ENCODE data around the gene SERINC4.
"Not testable (repeated sequence)": the region's sequence is repeated elsewhere in the genome, so short reads cannot be mapped to it uniquely, and the experiment has no call there.

SERINC4 gene

DNA sequence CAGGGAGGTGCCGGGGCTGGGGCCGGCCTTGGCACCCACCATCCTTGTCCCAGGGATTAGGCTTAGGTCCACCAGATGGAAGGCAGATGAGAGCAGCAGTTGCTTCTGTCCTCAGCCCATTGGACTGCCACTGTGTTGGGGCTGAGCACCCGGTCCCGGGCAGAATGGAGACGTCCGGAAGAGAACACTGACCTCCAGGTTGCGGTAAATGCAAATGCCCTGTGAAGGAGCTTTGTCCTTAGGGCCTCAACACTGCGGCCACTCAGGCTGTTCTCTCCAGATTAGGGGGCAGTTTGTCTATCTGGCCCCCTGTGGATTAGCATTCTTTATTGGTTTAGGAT, at the start of gene SERINC4:
Gene SERINC4 (minus strand): TSS at position 276 of the 341 bp plus-strand sequence. CDS start 234 bp downstream, at position 42.
- no peak for FAIRE-seq

DNA sequence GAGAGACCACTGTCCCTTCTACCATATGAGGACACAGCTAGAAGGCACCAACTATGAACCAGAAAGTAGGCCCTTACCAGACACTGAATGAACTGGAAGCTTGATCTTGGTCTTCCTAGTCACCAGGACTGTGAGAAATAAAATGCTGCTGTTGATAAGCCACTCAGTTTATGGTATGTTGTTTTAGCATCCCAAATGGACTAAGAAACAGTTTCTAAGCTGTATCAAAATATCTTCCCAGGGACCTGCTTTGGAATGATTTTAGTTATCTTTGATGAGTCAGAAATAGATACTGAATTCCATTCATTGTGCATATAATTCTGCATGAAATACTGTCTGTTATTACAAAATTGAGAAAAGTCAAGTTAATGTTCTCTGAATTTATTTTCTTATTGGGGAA, 45.4 kb upstream of the SERINC4 start:
- FAIRE-seq = no peak

GRCh38 chr15:43832485-43832884, 32.5 kb upstream of the SERINC4 start:
- not testable (repeated sequence) for FAIRE-seq

- not testable (repeated sequence) for FAIRE-seq
Measured at GRCh38 chr15:43831519-43832052, 31.6 kb upstream of the SERINC4 start.

DNA sequence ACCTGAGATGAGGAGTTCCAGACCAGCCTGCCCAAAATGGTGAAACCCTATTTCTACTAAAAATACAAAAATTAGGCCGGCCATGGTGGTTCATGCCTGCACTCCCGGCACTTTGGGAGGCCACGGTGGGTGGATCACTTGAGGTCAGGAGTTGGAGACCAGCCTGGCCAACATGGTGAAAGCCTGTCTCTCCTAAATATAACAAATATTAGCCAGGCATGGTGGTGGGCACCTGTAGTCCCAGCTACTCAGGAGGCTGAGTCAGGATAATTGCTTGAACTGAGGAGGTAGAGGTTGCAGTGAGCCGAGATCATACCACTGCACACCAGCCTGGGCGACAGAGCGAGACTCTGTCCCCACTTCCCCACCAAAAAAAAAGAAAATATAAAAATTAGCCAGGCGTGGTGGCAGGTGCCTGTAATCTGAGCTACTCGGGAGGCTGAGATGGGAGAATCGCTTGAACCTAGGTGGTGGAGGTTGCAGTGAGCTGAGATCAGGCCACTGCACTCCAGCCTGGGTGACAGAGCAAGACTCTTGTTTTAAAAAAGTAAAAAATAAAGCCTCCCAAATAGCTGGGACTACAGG, 30.8 kb upstream of the SERINC4 start:
- FAIRE-seq = not testable (repeated sequence)

DNA sequence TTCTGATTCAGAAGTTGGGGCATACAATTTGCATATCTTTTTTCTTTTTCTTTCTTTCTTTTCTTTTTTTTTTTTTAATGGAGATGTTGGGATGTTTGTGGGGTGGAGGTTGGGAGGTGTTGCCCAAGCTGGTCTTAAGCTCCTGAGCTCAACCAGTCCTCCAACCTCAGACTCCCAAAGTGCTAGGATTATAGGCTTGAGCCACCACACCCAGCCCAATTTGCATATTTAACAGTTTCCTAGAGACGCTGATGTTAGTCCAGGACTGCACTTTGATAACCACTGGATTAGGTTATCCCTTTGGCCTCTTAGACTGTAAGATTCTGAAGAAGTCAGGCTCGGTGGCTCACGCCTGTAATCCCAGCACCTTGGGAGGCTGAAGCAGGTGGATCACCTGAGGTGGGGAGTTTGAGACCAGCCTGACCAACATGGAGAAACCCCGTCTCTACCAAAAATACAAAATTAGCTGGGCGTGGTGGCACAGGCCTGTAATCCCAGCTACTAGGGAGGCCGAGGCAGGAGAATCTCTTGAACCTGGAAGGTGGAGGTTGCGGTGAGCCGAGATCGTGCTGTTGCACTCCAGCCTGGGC, 30.0 kb upstream of the SERINC4 start:
- FAIRE-seq = not testable (repeated sequence)

- no peak for FAIRE-seq
Measured at GRCh38 chr15:43828061-43828657, 28.1 kb upstream of the SERINC4 start.

DNA sequence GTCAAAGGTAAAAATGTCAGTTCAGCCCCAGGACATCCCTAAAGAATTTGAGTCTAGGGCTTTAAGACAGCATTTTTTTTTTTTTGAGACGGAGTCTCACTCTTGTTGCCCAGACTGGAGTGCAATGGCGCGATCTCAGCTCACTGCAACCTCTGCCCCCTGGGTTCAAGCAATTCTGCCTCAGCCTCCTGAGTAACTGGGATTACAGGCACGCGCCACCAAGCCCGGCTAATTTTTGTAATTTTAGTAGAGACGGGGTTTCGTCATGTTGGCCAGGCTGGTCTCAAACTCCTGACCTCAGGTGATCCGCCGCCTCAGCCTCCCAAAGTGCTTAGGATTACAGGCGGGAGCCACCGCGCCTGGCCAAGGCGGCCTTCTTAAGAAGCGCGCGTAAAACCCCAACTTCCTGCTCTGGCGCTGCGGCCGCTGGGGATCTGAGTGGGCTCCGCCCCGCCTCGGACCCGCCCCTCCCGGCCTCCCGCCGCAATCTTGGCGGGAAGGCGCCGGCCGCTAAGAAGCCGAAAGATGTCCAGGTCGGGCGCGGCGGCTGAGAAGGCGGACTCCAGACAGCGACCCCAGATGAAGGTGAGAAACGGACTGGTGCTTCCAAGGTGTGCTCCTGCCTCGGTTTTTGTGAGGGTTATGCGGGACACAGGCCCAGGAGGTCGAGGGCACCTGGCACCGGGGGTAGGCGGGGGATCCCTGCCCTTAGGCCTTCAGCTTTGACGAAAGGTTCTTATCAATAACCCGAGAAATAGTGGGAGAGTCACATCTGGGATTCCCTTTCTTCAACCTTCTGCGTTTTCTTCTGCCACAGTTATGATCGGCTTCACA, 26.7 kb upstream of the SERINC4 start, which contains the start of gene WDR76:
Gene WDR76 (plus strand): TSS at position 495 of the 834 bp plus-strand sequence. CDS start 31 bp downstream, at position 526.
- no peak for FAIRE-seq

DNA sequence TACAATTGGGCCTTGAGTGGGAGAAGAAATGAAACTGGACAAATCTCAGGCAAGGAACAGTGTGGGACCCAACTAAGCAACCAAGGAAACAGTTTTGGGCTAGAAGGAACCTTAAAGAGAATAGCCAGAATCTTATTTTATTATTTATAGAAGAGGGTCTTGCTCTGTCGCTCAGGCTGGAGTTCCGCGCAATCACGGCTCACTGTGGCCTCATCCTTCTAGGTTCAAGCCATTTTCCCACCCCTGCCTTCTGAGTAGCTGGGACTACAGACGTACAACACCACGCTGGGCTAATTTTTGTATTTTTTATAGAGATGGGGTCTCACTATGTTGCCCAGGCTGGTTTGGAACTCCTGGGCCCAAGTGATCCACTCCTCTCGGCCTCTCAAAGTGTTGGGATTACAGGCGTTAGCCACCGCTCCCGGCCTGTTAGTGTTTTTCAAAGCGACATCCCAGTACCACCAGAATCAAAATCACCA, 26.0 kb upstream of the SERINC4 start:
- no peak for FAIRE-seq

DNA sequence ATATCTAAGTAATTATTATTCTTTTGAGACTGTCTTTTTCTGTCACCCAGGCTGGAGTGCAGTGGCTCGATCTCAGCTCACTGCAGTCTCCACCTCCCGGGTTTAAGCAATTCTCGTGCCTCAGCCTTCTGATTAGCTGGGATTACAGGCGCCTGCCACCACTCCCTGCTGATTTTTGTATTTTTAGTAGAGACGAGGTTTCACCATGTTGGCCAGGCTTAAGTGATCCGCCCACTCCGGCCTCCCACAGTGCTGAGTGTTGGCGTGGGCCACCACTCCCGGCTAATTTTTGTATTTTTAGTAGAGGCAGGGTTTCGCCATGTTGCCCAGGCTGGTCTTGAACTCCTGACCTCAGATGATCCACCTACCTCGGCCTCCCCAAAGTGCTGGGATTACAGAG, 25.3 kb upstream of the SERINC4 start:
- FAIRE-seq = not testable (repeated sequence)

DNA sequence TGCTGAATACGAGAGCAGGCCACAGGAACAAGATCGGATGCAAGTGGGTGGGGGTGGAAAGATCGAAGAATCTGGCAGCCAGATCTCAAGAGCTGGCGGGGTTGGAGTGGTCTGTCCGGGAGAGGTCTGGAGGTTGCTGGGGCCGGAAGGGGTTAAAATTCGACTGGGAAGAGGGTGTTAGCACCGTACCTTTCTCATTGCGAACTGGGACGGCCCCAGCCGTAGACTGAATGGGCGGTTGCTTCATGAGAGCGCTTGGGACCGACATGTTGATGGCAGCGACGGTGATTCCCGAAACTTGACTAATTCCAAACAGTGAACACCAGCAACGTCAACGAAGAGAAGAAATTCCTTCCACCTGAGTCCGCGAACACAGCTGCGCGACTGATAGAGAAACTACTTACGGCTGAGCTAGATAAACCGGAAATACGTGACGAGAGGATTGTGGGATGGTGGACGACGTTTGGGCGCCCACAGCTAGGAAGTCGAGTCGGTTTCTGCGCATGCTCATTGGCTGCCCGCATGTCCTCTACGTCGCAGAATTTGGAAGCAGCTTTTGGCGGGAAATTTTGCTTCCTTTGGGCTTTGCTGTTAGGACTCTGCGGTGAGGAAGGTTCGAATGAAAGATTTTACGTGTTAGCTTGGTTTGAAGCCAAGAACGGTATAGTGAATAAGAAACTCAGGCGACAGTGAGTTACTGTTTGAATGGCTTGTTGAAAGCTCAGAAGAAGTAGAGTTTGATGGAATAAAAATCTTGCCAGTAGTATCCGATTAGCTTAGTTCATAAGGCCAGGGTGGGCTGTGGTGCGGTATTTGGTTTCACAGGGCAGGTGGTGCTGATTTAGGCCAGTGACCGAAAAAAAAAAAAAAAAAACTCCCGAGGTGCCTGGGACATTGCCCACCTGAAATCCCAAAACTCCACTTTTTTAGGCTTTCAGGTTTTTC, 24.6 kb upstream of the SERINC4 start, which contains the start of gene MFAP1:
Gene MFAP1 (minus strand): TSS at position 389 of the 945 bp plus-strand sequence. CDS start 121 bp downstream, at position 268.
- peak; percentile 84 for FAIRE-seq

DNA sequence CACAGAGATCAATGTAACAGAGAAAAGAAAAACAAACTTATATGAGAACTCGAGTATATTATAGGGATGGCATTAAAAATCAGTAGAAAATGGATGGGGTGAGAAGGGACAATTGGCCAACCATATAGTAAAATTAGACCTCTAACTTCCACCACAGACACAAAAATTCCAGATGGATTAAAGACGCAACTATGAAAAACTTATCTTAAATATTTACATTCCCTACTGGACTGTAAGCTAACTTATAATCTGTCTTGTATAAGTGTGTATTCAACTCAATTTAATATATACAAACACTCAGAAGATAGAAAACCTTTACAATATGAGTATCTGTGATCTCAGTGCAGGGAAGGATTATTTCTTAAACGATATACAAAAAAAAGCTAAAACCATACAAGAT, 21.5 kb upstream of the SERINC4 start:
- no peak for FAIRE-seq

DNA sequence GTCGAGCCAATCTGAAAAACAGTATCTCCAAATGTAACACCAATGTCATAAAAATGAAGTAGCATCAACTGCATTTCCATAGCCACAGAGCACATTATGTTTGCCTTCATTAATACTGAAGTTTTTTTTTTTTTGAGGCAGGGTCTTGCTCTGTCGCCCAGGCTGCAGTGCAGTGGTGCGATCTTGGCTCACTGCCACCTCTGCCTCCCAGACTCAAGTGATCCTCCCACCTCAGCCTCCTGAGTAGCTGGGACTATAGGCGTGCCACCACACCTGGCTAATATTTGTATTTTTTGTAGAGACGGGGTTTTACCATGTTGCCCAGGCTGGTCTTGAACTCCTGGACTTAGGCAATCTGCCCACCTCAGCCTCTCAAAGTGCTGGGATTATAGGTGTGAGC, 15.0 kb upstream of the SERINC4 start:
- not testable (repeated sequence) for FAIRE-seq

DNA sequence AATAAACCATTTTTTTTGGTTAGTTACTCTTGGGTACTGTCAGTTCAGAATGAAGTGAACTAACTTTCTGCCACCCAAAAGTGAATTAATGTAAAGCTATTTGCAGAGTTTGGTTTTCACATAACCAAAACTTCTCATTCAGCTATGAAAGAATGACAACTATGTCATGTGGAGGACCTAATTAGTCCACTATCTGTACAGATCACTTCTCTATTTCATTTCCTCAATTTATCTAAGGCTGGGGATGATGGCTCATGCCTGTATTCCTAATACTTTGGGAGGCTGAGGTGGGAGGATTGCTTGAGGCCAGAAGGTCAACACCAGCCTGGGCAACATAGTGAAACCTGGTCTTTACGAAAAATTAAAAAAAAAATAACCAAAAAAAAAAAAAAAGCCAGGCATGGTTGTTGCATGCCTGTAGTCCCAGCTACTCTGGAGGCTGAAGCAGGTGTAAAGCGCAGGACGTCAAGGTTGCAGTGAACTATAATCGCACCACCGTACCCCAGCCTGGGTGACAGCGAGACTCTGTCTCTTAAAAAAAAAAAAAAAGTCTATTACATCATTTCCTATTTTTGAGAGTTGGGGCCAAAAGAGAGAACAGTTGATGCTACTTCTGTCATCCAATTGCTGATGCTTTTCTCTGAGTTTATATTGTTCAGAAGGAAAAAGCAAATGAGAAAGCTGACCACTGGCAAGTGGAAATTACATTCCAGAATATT, 9.1 kb upstream of the SERINC4 start:
- FAIRE-seq = no peak

GRCh38 chr15:43808435-43808950, 8.5 kb upstream of the SERINC4 start:
- FAIRE-seq = no peak

- FAIRE-seq = not testable (repeated sequence)
Measured at GRCh38 chr15:43802676-43803075, 2.7 kb upstream of the SERINC4 start.

DNA sequence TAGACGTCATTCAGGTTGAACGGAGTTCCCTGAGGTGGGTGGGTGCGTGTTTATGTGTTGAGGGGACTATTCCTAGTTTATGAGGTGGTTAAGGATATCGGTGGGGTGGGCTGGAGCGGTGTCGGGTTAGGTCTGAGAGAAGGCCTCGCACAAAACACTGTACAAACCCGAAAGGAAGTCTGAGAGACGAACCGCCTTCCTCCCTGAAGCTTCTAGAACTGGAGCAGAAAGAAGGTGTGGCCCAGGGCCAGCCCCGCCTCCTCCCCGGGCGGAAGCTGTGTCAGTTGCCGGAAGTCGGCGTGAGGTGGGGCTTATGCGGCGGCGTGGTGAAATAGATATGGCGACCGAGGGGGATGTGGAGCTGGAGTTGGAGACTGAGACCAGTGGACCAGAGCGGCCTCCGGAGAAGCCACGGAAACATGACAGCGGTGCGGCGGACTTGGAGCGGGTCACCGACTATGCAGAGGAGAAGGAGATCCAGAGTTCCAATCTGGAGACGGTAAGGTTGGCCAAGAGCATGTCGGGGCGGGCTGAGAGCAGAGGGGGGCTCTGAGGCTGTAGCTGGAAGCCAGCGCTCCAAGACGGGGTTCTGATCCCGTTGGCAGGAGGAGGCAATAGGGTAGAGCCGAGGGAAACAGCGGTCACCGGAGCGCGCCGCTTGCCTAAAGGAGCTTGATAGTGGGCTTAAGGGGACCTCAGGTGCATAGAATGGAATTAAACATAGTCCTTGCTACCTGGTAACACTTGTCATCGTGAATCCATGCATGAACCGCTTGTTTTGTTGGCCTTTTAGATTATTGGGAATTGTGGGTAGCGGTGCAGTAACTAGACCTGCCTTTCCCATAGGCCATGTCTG, 494 bp upstream of the SERINC4 start, which contains the start of gene HYPK:
Gene HYPK (plus strand): TSS at position 314 of the 856 bp plus-strand sequence. CDS start 24 bp downstream, at position 338.
- FAIRE-seq = peak; percentile 82

- no peak for FAIRE-seq
Measured at GRCh38 chr15:43799209-43799944, 643 bp downstream of the SERINC4 start.

GRCh38 chr15:43796566-43796965, 3.5 kb downstream of the SERINC4 start:
- FAIRE-seq = no peak
